Dendritic cell treated with granulocyte-macrophage colony-stimulating factor and Interleukin-4, amounts not matched to agents 40 ng/mL and 50 ng/mL, for 4 days (primary cell): ENCODE data around the gene GSTA3.
"Not testable (repeated sequence)": the region's sequence is repeated elsewhere in the genome, so short reads cannot be mapped to it uniquely, and the experiment has no call there.

Source experiments
- H3K27ac Mint-ChIP-seq: one replicate; pipeline ENCODE4 v1.8.0; 2022; ENCODE audit warnings: mild to moderate bottlenecking, mixed read lengths
- H3K27me3 Mint-ChIP-seq: one replicate; pipeline ENCODE4 v1.8.0; 2022; ENCODE audit warnings: mild to moderate bottlenecking, mixed read lengths
- H3K36me3 Mint-ChIP-seq: one replicate; pipeline ENCODE4 v1.8.0; 2022; ENCODE audit warnings: low read depth, mixed read lengths
- H3K4me1 Mint-ChIP-seq: one replicate; pipeline ENCODE4 v1.8.0; 2022; ENCODE audit warnings: low read depth, mixed read lengths
- H3K4me3 Mint-ChIP-seq: one replicate; pipeline ENCODE4 v1.8.0; 2022; ENCODE audit warnings: mild to moderate bottlenecking, moderate library complexity, mixed read lengths
- H3K9me3 Mint-ChIP-seq: one replicate; pipeline ENCODE4 v1.8.0; 2022; ENCODE audit warnings: mixed read lengths
- intact Hi-C: fragments of 100-400 bp; cut with micrococcal nuclease; formaldehyde crosslinking; loops from one replicate; pipeline ENCODE4 v1.15.0; 2022

Gene GSTA3

GRCh38 chr6:52868240-52868639 is 41.3 kb downstream of the GSTA3 start:
- peaks cover 2% of the 10 kb centered on the region for H3K27me3 Mint-ChIP-seq
- H3K36me3 Mint-ChIP-seq, result no peaks in the 10 kb centered on the region
- H3K9me3 Mint-ChIP-seq, result no peaks in the 10 kb centered on the region
- intact Hi-C loops, result no loop called here
- no peaks in the 10 kb centered on the region for H3K4me1 Mint-ChIP-seq
- no peak overlapping the region for H3K27ac Mint-ChIP-seq
- H3K4me3 Mint-ChIP-seq, result no peak overlapping the region

- H3K4me1 Mint-ChIP-seq, H3K36me3 Mint-ChIP-seq, H3K27me3 Mint-ChIP-seq, H3K27ac Mint-ChIP-seq, H3K9me3 Mint-ChIP-seq, intact Hi-C loops, H3K4me3 Mint-ChIP-seq: not testable (repeated sequence)
These were observed 48.3 kb downstream of the GSTA3 start for GRCh38 chr6:52861151-52861550.

- no peaks in the 10 kb centered on the region for H3K9me3 Mint-ChIP-seq
- no peak overlapping the region for H3K27ac Mint-ChIP-seq
- peaks cover 3% of the 10 kb centered on the region for H3K27me3 Mint-ChIP-seq
- H3K4me3 Mint-ChIP-seq, result no peak overlapping the region
- H3K4me1 Mint-ChIP-seq, result no peaks in the 10 kb centered on the region
- intact Hi-C loops, result no loop called here
- H3K36me3 Mint-ChIP-seq, result no peaks in the 10 kb centered on the region
These were observed 51.1 kb downstream of the GSTA3 start for GRCh38 chr6:52858416-52858815.

- H3K36me3 Mint-ChIP-seq, H3K4me1 Mint-ChIP-seq, intact Hi-C loops, H3K27me3 Mint-ChIP-seq, H3K9me3 Mint-ChIP-seq, H3K4me3 Mint-ChIP-seq, H3K27ac Mint-ChIP-seq: not testable (repeated sequence)
These were observed 53.4 kb downstream of the GSTA3 start for GRCh38 chr6:52856137-52856536.

- H3K4me3 Mint-ChIP-seq, result no peak overlapping the region
- H3K27me3 Mint-ChIP-seq, result peaks cover 2% of the 10 kb centered on the region
- peaks cover 22% of the 10 kb centered on the region for H3K9me3 Mint-ChIP-seq
- H3K36me3 Mint-ChIP-seq, result no peaks in the 10 kb centered on the region
- intact Hi-C loops, result no loop called here
- no peak overlapping the region for H3K27ac Mint-ChIP-seq
- no peaks in the 10 kb centered on the region for H3K4me1 Mint-ChIP-seq
These were observed 60.4 kb downstream of the GSTA3 start for GRCh38 chr6:52849137-52849536.
